ENCODE measurements around the gene FRRS1L.

FRRS1L gene

GRCh38 chr9:109098960-109099308, 68.1 kb downstream of the FRRS1L start:
- no peak for TF ChIP-seq CTCF (conservative IDR thresholded peaks at IDR 0.05; ENCODE audit: low read depth, low read length)
- no peak for DNase-seq (ENCODE audit: low read depth)
- H3K4me3 ChIP-seq (ENCODE audit: low read depth, low read length) = no peak overlapping the region

GRCh38 chr9:109098171-109098959, 68.7 kb downstream of the FRRS1L start:
- peak; percentile 92 for DNase-seq (ENCODE audit: low read depth)
- no peak overlapping the region for H3K4me3 ChIP-seq (ENCODE audit: low read depth, low read length)
- peak; percentile 74 for TF ChIP-seq CTCF (conservative IDR thresholded peaks at IDR 0.05; ENCODE audit: low read depth, low read length)

GRCh38 chr9:109097146-109097545, 69.9 kb downstream of the FRRS1L start:
- TF ChIP-seq CTCF (conservative IDR thresholded peaks at IDR 0.05; ENCODE audit: low read depth, low read length) = no peak
- no peak for DNase-seq (ENCODE audit: low read depth)

GRCh38 chr9:109095321-109095720, 71.7 kb downstream of the FRRS1L start:
- H3K4me3 ChIP-seq (ENCODE audit: low read depth, low read length) = no peak overlapping the region
- no peak for TF ChIP-seq CTCF (conservative IDR thresholded peaks at IDR 0.05; ENCODE audit: low read depth, low read length)
- DNase-seq (ENCODE audit: low read depth) = no peak

More at GRCh38 chr9:109097146-109097545, 69.9 kb downstream of the FRRS1L start:
- H3K4me3 ChIP-seq (ENCODE audit: low read depth, low read length) = no peak overlapping the region

GRCh38 chr9:109094268-109094667, 72.8 kb downstream of the FRRS1L start:
- no peak for TF ChIP-seq CTCF (conservative IDR thresholded peaks at IDR 0.05; ENCODE audit: low read depth, low read length)
- DNase-seq (ENCODE audit: low read depth) = no peak
- no peak overlapping the region for H3K4me3 ChIP-seq (ENCODE audit: low read depth, low read length)

- TF ChIP-seq CTCF (conservative IDR thresholded peaks at IDR 0.05; ENCODE audit: low read depth, low read length) = no peak
- no peak overlapping the region for H3K4me3 ChIP-seq (ENCODE audit: low read depth, low read length)
- no peak for DNase-seq (ENCODE audit: low read depth)
Observed at GRCh38 chr9:109092587-109092986, 74.5 kb downstream of the FRRS1L start.

GRCh38 chr9:109092051-109092580, 74.9 kb downstream of the FRRS1L start:
- TF ChIP-seq CTCF (conservative IDR thresholded peaks at IDR 0.05; ENCODE audit: low read depth, low read length) = no peak
- DNase-seq (ENCODE audit: low read depth) = no peak
- no peak overlapping the region for H3K4me3 ChIP-seq (ENCODE audit: low read depth, low read length)

Measured in choroid plexus epithelial cell (primary cell).